SKM-1 (cell line): Measurements from ENCODE around the gene MIXL1.
"Not testable (repeated sequence)": the region's sequence is repeated elsewhere in the genome, so short reads cannot be mapped to it uniquely, and the experiment has no call there.

Experiments used
- DNase-seq: peaks from one replicate; lab custom pipeline; 2025; ENCODE audit not compliant: unreplicated experiment; lab: John Stamatoyannopoulos, UW

Gene MIXL1

DNA sequence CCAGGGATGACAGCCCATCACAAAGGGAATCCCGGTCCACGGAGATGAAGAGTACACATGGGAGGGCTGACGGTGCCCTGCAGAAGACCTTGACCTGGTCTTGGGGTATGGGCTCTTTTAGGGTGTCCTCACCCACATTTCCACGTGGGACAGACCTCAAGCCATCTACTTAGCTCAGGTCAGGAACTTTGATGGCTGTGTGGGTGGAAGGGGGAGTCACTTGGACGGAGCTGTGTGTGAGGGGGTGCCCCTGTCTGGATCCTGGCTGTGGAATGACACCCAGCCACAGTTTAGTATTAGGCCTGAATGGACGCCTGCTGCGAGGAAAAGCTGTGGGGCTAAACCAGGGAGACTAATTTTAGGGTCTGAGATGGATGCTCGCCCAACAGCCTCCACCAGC lies 10.9 kb upstream of the MIXL1 start:
- no peak for DNase-seq

DNA sequence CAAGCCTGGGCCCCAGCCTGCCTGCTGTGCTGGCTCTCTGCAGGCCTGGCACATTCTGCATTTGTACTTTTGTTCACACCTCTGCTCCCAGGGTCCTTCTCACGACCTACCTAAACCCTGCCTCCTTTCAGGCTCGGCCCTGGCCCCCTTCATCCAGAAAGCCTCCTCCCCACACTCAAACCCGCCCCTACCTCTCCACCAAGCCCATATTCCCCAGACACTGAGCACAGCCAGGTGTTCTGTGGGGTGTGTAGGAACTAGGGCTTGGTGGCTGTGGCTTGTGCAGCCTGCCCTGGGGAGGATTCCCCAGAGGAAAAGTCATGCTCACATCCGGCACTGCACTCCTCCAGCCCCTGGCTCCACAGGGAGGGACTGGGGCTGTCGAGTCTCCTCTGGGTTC lies 8.2 kb upstream of the MIXL1 start:
- no peak for DNase-seq

DNA sequence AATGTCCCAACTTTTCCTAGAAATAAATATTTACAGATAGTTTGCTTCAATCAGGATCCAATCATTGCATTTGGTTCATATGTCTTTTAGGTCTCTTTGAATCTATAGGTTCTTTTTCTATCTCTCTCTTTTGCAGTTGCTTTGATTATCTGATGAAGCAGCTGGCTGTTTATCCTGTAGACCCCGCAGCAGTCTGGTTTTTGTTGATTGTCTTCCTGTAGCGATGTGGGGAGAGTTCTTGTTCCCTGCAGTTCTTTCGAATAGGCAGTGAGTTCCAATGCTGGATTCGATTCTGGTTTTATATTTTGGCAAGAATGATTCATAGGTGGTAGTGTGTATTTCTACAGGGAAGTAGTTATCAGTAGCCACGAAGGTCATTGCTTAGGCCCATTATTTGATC lies 7.4 kb upstream of the MIXL1 start:
- DNase-seq: no peak

DNA sequence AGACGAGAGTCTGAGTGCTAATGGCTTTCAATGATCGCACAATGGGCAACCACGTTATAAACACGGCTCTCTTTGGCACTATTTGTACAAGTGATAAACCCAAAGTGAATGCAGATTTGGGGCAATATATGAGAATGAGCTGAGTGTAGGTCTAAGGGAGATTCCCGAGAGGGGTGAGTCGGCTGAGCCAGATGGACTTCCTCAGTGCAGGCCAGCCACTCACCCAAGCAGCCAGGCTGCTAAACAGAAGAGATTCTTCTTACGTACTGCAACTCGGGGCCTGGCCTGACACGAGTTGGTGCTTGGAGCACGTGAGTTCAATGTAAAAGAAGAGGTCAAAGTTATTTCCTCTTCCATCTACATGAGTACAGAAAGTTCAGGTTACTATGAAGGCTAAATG lies 6.2 kb upstream of the MIXL1 start:
- no peak for DNase-seq

DNA sequence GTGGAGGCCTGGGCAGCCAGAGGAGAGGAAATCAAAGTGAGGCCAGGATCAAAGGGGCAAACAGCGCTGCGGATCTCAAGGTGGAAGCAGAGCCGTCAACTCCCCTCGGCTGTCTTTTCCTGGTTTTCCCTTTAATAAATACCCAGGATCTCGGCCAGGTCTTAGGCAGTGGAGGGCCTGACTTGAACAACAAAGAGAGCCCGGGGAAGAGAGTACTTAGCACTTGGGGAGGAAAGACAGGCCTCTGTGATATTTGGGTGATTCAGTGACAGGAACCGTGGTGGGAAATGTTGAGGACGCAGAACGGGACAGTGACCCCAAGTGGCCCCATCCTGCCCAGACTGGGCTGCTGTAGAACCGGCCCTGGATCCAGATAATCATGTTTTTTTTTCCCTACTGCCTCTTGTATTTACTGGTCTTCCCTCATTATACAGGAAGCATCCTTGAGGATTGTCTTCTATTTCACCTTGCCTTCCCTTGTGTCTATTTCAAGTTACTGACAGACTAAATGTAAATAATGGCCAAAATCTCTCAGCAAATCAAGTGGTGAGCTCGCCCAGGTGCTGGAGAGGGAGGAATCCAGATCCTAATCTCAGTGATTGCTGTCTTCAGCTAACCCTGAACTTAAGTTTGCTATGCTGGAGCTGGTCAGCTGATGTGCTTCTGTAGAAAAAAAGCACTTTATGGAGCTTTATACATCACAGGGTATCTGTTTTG lies 2.8 kb upstream of the MIXL1 start:
- DNase-seq: no peak

DNA sequence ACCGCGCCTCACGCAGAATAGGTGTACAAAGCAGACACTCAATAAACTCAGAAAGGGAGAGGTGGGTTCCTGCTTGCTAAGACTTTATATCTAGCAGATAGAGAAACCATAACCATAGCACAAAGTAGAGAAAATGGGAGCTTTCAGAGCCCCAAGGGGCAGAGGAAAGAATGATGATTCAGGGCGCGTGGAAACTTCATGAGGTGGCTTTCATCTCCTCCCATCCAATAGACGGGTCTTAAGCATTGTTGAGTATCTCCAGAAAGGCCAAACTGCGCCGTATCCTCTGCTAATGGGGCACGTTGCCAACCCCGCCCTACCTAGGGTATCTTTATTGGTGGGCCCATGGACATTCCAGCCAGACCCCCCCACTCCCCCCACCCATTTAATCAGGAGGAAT lies 778 bp upstream of the MIXL1 start:
- no peak for DNase-seq

DNA sequence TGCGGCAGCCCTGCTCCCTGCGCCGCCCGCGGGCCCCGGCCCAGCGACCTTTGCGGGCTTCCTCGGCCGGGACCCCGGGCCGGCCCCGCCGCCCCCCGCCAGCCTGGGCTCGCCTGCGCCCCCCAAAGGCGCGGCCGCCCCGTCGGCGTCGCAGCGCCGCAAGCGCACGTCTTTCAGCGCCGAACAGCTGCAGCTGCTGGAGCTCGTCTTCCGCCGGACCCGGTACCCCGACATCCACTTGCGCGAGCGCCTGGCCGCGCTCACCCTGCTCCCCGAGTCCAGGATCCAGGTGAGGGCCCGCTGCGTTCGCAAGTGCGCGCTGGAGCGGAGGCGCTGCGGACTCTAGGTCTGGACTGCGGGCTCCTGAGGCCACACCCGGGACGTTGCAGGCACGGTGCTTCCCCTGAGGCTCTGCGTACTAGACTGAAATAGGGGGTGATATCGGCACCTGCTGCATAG lies 351 bp downstream of the MIXL1 start:
- no peak for DNase-seq

DNA sequence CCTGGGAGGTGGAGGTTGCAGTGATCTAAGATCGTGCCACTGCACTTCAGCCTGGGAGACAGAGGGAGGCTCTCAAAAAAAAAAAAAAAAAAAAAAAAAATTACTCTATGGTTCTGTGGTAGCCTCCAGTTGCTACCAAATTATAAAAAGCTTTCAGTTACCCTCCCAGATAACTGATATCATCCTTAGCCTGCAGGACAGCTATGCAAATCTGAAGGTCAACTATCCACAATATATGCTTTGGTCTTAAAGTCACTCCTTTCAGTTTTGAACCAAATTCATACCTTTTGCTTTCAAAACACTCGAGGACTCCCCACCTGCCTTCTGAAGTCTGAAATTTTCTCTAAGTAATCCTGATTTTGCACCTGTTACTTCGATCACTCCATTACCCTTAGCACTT lies 3.1 kb downstream of the MIXL1 start:
- DNase-seq: no peak

DNA sequence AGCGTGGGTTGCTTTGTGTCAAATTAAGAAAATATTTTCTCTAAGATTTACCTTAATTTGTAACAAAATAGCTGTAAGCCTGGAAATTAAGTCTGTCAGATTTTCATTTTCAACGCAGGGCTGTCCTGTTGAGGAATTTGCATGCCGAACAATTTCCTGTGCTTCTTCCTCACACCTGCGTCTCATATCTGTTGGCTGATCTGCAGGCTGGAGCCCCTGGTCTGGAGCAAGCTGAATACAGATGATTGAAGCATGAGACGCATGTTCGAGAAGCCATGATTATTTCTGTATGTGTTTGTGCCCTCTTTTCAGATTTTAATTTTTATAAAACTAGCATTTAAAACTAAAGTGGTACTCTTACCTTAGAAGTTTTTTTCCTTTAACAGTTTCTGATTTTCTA lies 9.8 kb downstream of the MIXL1 start:
- DNase-seq: no peak

DNA sequence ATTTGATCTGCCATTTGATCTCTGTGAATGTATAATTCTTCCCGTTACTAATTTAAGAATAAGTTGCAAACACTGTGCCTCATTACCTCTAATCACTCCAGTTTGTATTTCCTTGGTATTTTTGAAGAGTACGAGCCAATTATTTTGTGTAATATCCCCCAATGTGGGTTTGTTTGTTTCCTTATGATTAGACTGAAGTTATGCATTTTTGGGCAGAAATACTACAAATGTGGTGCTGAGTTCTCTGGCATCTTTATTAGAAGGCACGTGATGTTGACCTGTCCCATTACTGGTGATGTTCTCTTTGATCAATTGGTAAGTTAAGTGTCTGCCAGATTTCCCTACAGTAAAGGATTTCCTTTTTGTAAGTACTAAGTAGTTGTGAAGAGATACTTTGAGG lies 10.3 kb downstream of the MIXL1 start:
- no peak for DNase-seq

DNA sequence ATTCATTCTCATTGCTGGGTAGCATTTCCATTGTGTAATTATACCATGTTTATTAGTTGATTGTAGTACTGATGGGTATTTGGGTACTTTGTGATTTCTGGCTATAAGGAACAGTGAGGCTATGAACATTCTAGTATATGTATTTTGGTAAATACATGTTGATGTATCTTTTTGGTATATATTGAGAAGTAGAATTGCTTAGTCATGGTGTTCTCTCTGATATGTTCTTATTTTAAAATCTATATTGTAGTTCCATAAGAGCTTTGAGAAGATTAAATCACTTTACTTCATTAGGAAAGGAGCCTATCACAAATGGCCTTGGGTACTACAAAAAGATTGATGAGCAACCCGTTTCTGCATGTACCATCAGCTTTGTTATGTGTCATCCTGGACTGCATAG lies 13.4 kb downstream of the MIXL1 start:
- DNase-seq: no peak

DNA sequence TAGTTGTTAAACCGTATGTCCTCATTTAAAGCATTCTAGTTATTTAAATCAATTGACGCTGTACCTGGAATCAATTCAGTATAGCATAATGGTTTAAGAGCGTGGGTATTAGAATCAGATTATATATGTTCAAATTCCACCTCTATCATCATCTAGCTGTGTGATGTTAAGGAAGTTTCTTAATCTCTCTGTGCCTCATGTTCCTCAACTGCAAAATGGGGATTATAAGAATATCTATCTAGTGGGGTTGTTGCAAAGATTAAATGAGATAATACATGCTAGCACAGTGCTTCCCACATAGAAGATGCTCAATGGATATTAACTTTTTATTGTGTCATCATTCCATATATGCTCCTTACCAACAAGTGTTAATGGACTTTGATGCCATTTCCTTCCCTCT lies 16.0 kb downstream of the MIXL1 start:
- no peak for DNase-seq

DNA sequence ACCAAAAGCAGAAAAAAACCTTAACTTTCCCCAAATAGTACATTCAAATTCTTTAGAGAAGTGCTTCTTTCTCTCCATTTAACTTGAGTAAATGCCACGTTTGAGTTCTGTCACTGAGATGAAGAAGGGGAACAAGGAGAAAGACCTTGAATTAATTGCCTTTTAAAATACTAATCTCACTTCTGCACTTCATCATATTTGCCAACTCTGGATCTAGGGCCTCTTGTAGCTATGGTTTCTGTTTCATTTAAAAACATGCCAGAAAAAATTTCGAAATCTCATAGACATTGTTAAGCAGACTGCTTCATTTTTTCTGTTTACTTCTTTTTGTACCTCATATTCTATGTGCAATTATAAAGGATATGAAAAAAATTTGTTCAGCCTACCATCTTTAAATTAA lies 24.6 kb downstream of the MIXL1 start:
- DNase-seq: no peak

DNA sequence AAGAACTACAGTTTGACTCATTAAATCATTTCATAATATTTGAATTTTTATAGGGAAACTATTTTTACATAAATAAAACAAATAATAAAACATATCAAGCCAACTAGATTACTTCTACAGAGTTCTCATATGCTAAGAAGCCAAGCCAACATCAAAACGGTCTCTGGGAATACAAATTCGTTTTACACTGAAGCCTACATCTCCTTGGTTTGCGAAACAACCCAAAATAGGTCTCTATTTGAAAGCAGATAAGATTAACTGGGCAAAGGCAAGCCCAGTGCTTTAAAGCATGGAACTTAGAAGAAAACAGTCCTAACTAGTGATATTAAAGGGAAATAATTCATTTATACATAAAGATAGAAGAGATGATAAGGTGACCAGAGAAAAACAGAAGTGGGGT lies 25.3 kb downstream of the MIXL1 start:
- no peak for DNase-seq

DNA sequence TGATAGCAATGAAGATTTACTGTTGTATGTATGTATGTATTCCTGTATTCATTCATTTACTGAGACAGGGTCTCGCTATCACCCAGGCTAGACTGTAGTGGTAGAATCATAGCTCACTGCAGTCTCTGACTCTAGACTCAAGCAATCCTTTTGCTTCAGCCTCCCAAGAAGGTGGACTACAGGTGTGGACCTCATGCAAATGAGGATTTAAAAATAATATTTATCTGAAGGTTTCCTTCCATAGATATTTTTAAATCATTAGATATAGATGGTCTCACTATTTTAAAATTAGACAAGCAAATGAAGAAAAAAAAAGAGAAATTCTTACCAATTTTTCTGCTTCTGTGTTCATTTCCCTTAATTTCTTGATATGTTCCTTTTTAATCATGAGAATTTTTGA lies 27.0 kb downstream of the MIXL1 start:
- DNase-seq: no peak

DNA sequence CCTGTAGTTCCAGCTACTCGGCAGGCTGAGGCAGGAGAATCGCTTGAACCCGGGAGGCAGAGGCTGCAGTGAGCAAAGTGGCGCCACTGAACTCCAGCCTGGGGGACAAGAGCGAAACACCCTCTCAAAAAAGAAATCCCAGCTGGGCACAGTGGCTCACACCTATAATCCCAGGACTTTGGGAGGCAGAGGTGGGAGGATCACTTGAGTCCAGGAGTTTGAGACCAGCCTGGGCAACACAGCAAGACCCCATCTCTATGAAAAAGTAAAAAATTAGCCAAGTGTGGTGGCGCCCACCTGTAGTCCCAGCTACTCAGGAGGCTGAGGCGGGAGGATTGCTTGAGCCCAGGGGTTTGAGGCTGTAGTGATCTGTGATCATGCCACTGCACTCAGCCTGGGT lies 29.4 kb downstream of the MIXL1 start:
- DNase-seq: not testable (repeated sequence)

DNA sequence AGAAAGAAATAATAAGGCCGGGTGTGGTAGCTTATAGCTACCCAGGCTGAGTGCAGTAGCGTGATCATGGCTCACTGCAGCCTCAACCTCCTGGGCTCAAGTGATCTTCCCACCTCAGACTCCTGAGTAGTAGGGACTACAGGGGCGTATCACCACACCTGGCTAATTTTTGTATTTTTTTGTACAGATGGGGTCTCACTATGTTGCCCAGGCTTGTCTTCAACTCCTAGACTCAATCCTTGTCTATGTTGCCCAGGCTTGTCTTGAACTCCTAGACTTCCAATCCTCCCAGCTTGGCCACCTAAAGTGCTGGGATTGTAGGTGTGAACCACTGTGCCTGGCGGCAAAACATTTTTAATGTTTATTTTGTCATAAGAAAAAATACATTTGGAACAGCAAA lies 30.5 kb downstream of the MIXL1 start:
- DNase-seq: no peak

DNA sequence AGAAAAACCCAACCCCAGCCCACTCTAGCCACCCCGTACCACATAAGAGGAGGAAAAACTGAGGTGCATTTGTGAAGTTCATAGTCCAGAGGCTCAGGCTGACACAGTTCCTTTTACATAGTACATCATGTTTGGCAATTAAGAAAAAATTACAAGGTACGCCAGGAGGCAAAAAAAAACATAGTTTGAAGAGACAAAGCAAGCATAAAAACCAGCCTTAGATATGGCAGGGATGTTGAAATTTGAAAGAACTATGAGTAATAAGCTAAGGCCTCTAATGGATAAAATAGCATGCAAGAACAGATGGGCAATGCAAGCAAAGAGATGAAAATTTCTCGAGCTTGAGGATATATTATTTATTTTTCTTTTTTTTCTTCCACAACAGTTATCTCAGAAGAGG lies 31.9 kb downstream of the MIXL1 start:
- no peak for DNase-seq

DNA sequence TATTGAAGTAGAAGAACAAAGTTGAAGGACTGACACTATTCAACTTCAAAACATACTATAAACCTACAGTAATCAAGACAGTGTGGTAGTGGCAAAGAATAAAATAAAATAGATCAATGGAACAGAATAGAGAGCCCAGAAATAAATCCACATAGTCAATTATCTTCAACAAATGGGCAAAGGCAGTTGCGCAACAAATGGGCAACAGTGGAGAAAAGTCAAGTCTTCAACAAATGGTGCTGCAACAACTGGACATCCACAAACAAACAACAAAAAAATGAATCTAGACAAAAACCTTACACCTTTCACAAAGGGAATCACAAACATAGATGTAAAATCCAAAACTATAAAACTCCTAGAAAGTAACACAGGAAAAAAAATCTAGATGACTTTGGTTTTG lies 38.4 kb downstream of the MIXL1 start:
- no peak for DNase-seq

DNA sequence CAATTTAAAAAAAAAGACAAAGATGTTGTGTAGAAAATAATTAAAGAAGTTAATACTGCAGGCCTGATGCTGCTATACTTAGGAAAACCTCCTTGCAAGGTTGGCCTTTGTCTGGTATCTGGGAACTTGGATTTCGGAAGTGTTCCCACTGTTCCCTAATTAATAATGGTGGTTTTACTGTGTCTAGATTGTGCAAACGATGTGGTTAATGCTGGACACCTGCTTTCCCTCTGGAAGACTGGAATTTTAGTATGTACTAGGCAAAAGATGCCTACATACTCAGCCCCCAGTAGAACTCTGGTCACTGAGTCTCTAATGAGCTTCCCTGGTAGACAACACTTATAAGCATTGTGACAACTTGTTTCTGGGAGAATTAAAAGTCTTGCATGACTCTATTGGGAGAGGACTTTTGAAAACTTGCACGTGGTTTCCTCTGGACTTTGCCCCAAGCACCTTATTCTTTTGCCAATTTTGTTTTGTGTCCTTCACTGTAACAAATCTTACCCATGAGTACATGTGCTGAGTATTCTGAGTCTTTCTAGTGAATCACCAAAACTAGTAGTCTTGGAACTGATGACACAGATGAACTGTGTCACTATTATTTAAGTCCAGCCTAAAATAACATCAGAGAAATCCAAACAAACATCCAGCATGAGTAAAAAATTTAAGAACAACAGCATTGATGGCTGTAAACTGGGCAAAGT lies 45.1 kb downstream of the MIXL1 start:
- DNase-seq: no peak

DNA sequence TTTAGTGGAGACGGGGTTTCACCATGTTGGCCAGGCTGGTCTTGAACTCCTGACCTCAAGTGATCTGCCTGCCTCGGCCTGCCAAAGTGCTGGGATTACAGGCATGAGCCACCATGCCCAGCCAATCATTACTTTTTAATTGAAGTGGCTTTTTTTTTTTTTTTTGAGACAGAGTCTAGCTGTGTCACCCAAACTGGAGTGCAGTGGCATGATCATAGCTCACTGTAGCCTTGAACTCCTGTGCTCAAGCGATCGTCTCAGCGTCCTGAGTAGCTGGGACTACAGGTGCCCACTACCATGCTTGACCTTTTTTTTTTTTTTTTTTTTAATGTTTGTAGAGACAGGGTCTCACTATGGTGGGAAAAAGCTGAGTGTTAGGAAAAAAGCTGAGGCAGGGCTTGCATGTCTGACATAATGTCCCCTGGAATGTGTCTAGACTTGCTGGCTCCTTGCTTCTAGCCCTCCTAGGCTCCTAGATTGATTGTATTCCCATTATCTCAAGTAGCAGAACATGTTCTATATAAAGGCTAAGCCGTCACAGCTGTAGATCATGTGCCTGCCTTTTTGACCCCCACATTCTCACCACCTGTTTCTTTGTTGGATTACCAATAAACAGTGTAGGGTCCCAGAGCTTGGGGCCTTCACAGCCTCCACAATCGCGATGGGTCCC lies 48.9 kb downstream of the MIXL1 start:
- DNase-seq: not testable (repeated sequence)

DNA sequence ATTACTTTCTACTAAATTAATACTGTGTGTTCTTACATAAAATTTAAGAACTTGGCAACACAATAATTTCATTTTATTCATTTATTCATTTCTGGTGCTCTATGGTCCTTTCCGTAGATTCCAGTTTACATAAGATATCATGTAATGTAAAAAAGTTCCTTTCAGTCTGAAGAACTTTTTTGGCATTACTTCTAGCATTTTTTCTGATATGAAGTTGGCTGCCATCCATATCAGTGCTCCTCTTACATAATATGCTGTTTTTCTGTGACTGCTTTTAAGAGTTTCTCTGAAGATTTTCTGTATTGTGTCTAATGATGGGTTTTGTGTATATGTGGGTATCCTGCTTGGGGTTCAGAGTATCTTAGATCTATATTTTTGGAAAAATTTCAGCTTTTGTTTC lies 50.7 kb downstream of the MIXL1 start:
- no peak for DNase-seq
